Fibroblast of mammary gland (primary cell): Measurements from ENCODE around the gene MYH7.

Source experiments
- DNase-seq: peaks from one replicate; pipeline ENCODE4 v3.0.0-alpha.2; 2010; ENCODE audit warnings: low read depth
- H3K4me3 ChIP-seq: 2 replicates; pipeline ENCODE4 v1.5.1; 2011; ENCODE audit warnings: low read depth, mild to moderate bottlenecking, low read length, moderate library complexity; ENCODE audit not compliant: control insufficient read depth
- CTCF ChIP-seq: conservative IDR thresholded peaks from 2 replicates; pipeline ENCODE4 v1.5.1; 2011; ENCODE audit warnings: low read depth, low read length, inconsistent platforms; ENCODE audit not compliant: control insufficient read depth, insufficient read depth

Gene MYH7

GRCh38 chr14:23449314-23449713, 13.9 kb upstream of the MYH7 start:
- DNase-seq: no peak
- no peak for TF ChIP-seq CTCF
- H3K4me3 ChIP-seq: no peak overlapping the region

GRCh38 chr14:23447361-23448350, 12.2 kb upstream of the MYH7 start:
- no peak overlapping the region for H3K4me3 ChIP-seq
- no peak for TF ChIP-seq CTCF
- no peak for DNase-seq

- no peak for TF ChIP-seq CTCF
- no peak overlapping the region for H3K4me3 ChIP-seq
- no peak for DNase-seq
Measured at GRCh38 chr14:23446291-23446851, 10.9 kb upstream of the MYH7 start.

GRCh38 chr14:23445773-23446172, 10.3 kb upstream of the MYH7 start:
- H3K4me3 ChIP-seq: no peak overlapping the region
- TF ChIP-seq CTCF: no peak
- no peak for DNase-seq

- no peak overlapping the region for H3K4me3 ChIP-seq
- no peak for TF ChIP-seq CTCF
- no peak for DNase-seq
Measured at GRCh38 chr14:23444314-23444713, 8.9 kb upstream of the MYH7 start.

- TF ChIP-seq CTCF: no peak
- no peak overlapping the region for H3K4me3 ChIP-seq
- DNase-seq: no peak
Measured at GRCh38 chr14:23443881-23444280, 8.4 kb upstream of the MYH7 start.

GRCh38 chr14:23443411-23443812, 8.0 kb upstream of the MYH7 start:
- TF ChIP-seq CTCF: no peak
- H3K4me3 ChIP-seq: no peak overlapping the region
- no peak for DNase-seq
